NCI-H1417 (cell line): Measurements from ENCODE around the gene DENND10.
"Not testable (repeated sequence)": the region's sequence is repeated elsewhere in the genome, so short reads cannot be mapped to it uniquely, and the experiment has no call there.

ENCODE experiments used
- DNase-seq, 3 experiments: peaks; one replicate each; lab custom pipeline; 2025; lab: John Stamatoyannopoulos, UW

DENND10 gene

GRCh38 chr10:119132521-119133345, 28.8 kb downstream of the DENND10 start:
- DNase-seq: no peak

GRCh38 chr10:119133949-119134348, 30.0 kb downstream of the DENND10 start:
- no peak for DNase-seq

- no peak for DNase-seq
Measured at GRCh38 chr10:119135513-119135881, 31.6 kb downstream of the DENND10 start.

GRCh38 chr10:119136084-119136483, 32.2 kb downstream of the DENND10 start:
- no peak for DNase-seq

- DNase-seq: not testable (repeated sequence)
Measured at GRCh38 chr10:119137878-119138277, 34.0 kb downstream of the DENND10 start.

GRCh38 chr10:119138346-119139306, 34.7 kb downstream of the DENND10 start:
- no peak for DNase-seq

GRCh38 chr10:119139464-119140067, 35.7 kb downstream of the DENND10 start:
- peak in 2 of 3 experiments; percentile 8 to 10 for DNase-seq

GRCh38 chr10:119140603-119141245, 36.8 kb downstream of the DENND10 start:
- no peak for DNase-seq

- no peak for DNase-seq
Measured at GRCh38 chr10:119143657-119144056, 39.7 kb downstream of the DENND10 start.

GRCh38 chr10:119149157-119149556, 45.2 kb downstream of the DENND10 start:
- DNase-seq: no peak

GRCh38 chr10:119149729-119150128, 45.8 kb downstream of the DENND10 start:
- DNase-seq: no peak

- not testable (repeated sequence) for DNase-seq
Measured at GRCh38 chr10:119151601-119152000, 47.7 kb downstream of the DENND10 start.

GRCh38 chr10:119153041-119153440, 49.1 kb downstream of the DENND10 start:
- no peak for DNase-seq

GRCh38 chr10:119153661-119154060, 49.7 kb downstream of the DENND10 start:
- DNase-seq: peak in 1 of 3 experiments; percentile 1

- no peak for DNase-seq
Measured at GRCh38 chr10:119159332-119159731, 55.4 kb downstream of the DENND10 start.

- no peak for DNase-seq
Measured at GRCh38 chr10:119161680-119162451, 58.0 kb downstream of the DENND10 start.

GRCh38 chr10:119162452-119163092, 58.7 kb downstream of the DENND10 start:
- no peak for DNase-seq

- DNase-seq: peak; percentile 50 to 80 (median 78)
Measured at GRCh38 chr10:119165171-119166117, 61.5 kb downstream of the DENND10 start, which contains the start of gene SFXN4. Gene SFXN4, minus strand, starts transcription at chr10:119165714. Its CDS starts 67 bp downstream, at chr10:119165647.

- no peak for DNase-seq
Measured at GRCh38 chr10:119166118-119166500, 62.2 kb downstream of the DENND10 start.
